G401 (cell line): ENCODE measurements around the gene SLC19A1. TPM values are rescaled to one million over a fixed set of nuclear protein-coding genes. Genes with fewer than 3 reads are reported as not detected.

Experiments used
- DNase-seq: peaks from one replicate; pipeline ENCODE4 v3.0.0-alpha.2; 2015; ENCODE audit warnings: low spot score
- in situ Hi-C: cut with HindIII; loops from 2 replicates; pipeline ENCODE4 v1.10.0; 2016; ENCODE audit warnings: low sequenced_read_pairs, mixed read lengths
- total RNA-seq: library from RNA; depleted of rRNA; stranded (reverse); fragments of >200 nt; shearing (Covaris generic); gene quantifications from 2 replicates; pipeline ENCODE4 v1.2.3, GENCODE V29; 2014

SLC19A1 gene
- total RNA-seq, 1 experiment from 2014 or later = 15.4 TPM

DNA sequence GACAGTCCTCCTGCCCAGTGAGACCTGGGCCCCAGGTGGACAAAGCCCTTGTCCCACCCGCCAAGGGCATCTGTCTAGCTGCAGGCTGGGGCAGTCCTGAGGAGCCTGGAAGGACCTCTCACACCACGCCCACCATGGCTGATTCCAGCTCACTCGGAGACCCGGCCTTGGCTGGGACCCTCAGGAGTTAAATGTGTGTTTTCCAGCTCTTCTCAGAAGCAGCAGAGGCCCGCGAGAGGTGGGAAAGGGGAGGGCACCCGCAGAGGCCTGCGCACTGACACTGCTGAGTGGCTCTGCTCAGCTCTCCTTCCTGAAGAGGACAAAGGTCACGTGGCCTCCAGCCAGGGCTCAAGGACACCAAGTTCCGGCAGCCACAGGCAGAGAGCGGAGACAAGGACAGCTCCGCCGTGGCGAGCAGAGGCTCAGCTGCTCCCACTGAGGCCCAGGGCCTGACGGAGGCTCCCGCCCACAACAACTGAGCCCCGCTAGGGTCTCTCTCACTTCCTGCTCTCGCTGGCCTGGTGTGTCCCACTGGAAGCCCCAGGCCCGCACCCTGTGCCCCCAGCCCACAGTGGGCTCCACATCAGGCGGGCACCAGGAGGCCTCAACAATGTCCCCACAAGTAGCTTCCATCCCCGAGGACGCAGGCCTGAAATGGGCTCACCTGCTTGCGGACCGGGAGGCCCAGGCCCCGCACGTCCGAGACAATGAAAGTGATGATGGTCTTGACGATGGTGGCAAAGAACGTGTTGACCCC is 16.9 kb downstream of the SLC19A1 start:
- DNase-seq = no peak

DNA sequence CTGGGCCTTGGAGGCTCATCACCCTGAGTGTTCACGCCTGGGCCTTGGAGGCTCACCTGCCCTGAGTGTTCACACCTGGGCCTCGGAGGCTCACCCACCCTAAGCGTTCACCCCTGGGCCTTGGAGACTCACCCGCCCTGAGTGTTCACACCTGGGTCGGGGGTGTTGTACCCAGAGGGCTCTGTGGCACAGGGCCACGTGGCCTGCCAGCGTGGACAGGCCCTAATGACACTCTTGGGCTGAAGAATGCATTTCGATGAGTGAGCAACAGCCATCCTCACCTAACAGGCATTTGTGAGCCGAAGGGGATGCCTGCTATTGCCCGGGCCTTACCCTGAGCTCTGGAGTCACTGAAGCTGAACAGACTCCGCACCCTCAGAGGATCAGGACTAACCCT is 17.5 kb downstream of the SLC19A1 start:
- in situ Hi-C loops = no loop called here
- DNase-seq = no peak

More for the DNA sequence above, 16.9 kb downstream of the SLC19A1 start:
- in situ Hi-C loops = no loop called here

DNA sequence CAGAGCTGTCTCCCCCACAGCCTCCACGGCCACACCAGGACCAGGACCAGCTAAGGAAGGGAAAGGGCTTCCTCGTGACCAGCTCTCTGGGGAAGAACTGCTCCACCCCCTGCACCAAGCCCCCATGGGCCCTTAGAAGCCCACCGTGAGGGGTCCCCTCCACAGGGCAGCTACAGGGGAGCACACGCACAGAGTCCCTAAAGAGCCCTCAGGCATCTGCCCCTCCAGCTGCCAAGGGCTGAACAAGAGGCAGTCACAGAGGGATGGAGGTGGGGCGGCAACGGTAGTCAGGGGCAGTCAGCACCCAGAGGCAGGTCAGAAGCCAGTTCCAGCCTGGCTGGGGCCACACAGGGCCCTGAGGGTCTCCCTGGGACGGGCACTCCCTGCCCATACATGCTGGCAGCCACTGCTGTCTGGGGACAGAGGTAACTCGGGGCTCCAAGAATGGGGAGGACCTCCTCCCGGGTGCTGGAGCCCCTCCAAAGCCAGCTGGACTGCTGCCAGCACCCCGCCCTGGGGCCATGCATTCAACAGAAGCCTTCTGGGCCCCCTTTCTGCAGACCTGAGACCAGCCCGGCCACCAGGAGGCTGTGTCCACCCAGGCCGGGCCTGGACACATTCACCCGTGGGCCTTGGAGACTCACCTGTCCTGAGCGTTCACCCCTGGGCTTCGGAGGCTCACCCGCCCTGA is 18.7 kb downstream of the SLC19A1 start:
- in situ Hi-C loops = no loop called here
- DNase-seq = no peak

DNA sequence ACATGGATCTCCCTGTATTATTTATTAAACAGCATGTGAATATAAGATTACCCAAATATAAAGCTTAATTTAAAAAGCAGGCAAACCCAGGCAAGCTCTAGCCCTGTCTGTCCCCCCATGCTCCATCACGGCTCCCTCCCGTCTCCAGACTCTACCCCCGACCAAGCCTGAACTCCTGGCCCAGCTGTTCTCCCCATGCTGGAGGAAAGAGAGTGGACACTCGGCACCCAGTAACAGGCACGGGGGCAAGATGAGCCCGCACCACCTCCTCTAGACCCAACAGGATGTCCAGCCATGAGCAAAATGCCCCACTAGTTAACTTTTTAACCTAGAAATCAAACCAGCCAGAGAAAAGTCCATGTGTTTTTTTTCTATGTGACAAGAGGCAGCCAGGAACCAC is 19.3 kb downstream of the SLC19A1 start:
- in situ Hi-C loops = no loop called here
- no peak for DNase-seq

DNA sequence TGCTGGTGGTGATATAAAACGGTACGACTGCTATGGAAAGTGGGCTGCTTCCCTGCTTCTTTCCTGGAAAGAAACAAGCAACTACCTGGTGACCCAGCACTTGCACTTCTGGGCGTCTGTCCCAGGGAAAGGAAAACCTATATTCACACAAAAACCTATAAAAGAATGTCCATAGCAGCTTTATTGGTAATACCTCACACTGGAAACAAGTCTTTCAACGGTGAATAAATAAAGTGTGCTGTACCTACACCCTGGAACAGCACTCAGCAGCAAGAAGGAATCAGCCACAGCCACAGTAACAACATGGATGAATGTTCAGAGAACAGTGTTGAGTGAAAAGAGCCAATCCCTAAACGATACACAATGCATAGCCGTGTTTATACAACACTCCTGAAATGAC is 19.9 kb downstream of the SLC19A1 start:
- in situ Hi-C loops = no loop called here

DNA sequence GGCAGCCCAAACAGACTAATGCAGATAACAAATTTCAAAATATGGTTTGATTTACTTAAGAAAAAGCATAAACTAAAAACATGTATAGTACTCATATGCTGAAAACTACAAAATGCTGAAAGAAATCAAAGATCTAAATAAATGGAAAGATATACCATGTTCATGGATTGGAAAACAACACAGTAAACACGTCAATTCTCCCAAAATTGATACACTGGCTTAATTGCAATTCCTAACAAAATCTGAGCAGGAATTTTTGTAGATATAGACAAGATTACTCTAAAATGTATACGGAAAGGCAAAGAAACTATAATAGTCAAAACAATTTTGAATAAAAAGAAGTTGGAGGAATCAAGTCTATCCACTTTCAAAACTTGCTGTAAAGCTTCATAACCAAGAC is 21.0 kb downstream of the SLC19A1 start:
- DNase-seq = no peak
- in situ Hi-C loops = no loop called here

More for the DNA sequence above, 19.9 kb downstream of the SLC19A1 start:
- no peak for DNase-seq

DNA sequence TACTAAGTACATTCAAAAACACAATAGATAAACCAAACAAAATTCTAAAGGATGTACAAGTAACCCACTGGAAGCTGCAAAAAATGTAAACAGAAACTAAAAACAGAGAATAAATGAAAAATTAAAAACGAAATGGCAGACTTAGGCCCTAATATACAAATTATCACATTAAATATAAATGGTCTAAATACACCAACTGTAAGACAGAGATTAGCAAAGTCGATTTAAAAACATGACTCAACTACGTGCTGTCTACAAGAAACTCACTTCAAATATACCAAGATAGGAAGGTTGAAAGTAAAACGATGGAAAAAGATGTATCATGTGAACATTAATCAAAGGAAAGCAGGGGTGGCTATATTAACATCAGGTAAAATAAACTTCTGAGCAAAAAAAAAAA is 23.1 kb downstream of the SLC19A1 start:
- no peak for DNase-seq
- in situ Hi-C loops = no loop called here

DNA sequence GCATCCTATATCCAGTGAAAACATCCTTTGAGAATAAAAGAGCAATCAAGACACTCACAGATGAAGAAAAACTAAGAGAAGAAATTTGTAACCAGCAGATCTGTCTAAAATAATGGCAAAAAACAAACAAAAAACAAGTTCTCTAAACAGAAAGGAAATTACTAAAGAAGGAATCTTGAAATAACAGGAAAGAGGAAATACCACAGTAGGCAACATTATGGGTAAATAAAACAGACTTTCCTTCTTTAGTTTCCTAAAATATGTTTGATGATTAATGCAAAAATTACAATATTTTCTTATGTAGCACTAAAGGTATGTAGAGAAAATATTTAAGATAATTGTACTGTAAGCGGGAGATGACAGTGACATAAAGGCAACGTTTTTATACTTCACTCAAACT is 23.5 kb downstream of the SLC19A1 start:
- DNase-seq = no peak
- in situ Hi-C loops = no loop called here

DNA sequence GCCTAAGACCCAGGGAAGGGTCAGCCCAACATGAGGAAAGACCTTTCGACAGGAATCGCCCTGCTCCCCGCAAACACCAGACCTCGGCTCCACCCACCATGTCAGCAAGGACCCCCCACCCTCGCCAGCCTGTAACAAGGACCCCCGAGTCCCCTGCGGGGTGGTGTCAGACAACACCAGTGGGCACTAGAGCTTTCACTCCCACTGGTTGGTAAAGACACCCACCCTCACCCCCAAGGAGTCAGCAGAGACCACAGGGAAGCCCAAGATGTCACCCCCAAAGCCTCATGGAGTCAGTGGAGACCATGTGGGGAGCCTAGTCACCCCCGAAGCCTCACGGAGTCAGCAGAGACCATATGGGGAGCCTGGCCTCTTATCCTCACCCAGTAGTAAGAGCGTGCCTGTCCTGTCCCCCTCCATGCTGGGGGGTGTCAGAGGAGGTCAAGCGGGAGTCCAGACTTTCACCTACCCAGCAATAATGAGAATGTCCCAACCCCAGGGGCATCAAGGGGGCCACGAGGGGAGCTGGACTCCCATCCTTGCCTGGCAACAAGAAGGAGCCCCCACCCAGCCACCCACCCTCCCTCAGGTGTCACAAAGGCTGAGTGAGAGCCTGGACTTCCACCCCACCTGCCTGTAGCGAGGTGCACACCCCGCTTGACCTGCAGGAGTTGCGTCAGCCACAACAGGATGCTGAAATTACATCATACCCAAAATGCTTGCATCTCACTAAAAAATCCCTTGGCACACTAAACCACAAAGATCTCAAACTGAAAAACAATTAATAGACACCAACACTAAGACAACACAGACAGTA is 24.8 kb downstream of the SLC19A1 start:
- in situ Hi-C loops = no loop called here
- no peak for DNase-seq

DNA sequence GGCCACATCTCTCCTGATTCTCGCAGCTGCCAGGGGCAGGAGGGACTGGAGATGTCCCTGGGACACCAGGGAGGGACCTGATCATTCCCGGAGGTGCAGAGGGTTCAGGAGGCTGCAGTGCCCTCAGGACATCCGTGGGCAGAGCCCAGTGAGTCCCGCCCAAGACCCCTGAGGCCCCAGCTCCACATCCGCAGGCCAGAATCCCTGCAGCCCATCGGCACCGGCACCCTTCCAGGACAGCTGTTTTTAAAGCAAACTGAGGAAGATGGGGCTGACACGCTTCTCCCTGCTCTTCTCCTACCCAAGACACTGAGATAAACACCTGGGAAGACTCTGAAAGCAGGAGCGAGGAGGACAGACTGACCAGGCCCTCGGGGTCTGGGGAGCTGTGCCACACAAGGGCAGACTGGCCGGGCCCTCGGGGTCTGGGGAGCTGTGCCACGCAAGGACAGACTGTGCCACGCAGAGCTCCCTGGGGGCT is 25.5 kb downstream of the SLC19A1 start:
- DNase-seq = no peak
- in situ Hi-C loops = no loop called here

DNA sequence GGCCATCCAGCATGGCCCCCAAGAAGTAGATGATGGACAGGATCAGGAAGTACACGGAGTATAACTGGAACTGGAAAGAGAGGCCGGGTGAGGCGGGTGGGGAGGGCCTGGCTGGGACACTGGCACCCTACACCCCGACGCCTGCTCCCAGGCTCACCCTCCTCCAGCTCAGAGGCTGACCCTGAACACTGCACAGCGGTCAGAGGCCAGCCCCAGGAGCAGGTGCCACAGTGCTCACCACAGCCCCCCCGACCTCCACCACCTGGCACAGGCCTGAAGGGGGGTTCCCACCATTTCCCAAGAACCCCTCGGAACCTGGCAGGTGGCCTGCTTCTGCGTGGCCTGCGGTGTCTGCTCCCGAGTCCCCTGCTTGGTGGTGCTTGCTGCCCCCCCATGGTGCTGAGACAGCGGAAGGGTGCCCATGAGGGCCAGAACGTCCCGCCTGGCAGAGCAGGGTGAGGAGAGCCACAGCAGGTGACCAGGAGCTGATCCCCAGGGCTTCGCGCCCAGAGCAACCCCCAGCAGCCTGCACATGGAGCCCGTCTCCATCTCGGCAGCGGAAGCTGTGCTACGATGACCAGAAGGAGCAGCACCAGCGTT is 26.1 kb downstream of the SLC19A1 start:
- in situ Hi-C loops = no loop called here

DNA sequence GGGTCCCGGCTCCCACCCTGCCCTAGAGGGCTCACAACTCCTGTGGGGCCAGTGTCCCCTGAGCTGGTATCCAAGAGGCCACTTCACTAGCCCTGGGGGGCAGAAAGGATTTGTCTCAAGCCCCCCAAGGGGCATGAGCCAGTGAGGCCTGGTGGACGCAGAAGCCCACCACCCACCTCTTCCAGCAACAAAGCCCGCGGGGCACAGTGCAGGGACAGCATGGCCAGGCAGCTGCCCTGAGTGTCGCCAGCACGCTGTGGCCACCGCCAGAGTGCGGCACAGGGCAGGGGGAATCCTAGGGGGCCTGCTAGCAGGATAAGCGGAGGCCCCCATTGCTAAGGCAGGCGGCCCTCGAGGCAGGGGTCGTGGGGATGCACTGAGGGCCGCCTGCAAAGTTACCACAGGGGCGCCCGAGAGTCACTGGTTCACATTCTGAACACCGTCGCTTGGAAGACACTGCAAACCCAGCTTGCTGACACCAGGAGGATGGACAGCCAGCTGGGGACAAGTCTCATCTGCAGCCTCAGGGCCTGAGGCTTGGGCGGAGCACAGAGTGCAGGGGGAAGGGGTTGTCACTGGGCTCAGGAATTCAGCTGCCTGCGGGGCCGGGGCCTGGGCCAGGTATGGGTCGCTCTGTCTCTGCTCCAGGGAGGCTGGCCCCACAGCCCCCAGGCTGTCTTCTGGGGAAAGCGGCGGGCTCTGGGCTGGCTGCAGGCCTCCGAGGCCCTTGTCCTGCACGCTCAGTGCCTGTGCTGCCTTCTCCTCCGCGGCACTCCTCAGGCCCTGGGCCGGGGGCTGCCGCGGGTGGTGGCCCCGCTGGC is 26.8 kb downstream of the SLC19A1 start:
- in situ Hi-C loops = no loop called here
- no peak for DNase-seq

More for the DNA sequence above, 26.1 kb downstream of the SLC19A1 start:
- no peak for DNase-seq

DNA sequence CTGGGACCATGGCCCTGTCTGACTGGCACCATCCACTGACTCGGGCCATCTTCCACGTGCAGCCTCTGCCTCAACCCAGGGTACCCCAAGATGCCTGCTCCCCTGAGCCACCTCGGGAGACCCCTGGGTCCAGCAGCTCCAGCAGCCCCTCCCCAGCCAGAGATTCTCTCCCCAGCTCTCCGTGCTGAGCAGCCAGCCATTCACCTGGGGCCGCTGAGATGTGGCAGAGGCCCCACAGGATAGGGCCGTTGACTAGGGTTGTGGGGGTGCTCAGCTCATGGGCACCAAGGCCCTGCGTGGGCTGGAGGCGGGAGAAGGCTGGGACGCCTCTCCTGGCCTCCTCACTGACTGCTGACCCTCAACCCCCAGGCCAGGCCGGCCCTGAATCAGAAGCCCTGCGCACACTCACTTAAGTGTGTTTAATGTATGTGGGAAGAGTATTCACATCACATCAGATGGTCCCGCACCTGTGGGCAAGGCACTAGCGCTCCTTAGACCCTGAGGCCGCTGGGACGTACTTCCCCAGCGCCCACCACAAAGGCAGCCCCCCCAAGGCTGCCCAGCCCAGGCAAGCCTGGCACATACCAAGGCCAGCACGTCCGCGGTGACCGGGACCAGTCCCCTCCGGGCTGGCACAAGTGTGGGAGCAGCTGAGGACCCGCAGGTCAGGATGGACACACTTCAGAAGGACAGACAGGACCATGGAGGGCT is 27.8 kb downstream of the SLC19A1 start:
- in situ Hi-C loops = no loop called here
- no peak for DNase-seq

DNA sequence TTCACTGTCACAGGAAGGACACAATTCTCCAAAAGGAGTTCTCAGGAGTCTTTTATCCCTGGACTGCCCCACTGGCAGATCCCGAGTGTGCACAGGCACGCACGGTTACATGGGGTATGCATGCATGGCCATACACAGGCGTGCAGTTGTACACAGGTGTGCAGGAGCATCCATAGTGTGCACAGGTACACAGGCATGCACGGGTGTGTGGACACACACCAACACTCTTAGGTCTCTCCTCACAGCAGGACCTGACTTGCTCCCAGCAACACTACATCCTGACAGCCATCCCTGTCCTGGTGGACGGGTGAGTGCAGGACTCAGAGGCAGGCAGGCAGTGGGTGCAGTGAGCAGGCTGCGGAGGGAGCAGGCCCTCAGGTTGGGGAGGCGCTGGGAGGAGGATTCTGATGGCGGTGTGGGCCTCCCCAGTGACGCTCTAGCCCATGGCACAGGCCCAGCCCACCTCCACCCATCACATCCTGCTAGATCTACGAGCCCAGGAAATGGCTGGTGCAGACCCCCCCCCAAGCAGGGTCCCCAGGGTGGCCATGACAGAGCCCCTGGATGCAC is 28.4 kb downstream of the SLC19A1 start:
- in situ Hi-C loops = no loop called here
- DNase-seq = no peak

DNA sequence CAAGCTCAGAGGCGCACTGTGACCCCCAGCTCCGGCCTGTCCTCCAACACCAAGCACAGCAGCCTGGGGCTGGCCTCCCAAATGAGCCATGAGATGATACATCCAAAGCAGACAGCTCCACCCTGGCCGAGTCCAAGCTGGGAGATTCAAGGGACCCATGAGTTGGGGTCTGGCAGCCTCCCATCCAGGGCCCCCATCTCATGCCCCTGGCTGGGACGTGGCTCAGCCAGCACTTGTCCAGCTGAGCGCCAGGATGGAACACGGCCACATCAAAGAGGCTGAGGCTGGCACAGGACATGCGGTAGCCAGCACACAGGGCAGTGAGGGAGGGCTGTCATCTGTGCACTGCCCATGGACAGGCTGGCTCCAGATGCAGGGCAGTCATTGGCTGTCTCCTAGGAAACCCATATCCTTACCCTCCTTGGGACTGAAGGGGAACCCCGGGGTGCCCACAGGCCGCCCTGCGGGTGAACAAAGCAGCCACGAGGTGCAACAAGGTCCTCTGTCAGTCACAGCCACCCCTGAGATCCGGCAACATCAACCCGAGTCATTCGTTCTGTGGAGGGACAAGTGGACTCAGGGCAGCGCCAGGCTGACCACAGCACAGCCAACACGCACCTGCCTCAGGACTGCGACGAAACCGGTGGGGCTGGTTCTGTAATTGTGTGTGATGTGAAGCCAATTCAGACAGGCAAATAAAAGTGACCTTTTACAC is 29.1 kb downstream of the SLC19A1 start:
- DNase-seq = no peak
- in situ Hi-C loops = no loop called here

DNA sequence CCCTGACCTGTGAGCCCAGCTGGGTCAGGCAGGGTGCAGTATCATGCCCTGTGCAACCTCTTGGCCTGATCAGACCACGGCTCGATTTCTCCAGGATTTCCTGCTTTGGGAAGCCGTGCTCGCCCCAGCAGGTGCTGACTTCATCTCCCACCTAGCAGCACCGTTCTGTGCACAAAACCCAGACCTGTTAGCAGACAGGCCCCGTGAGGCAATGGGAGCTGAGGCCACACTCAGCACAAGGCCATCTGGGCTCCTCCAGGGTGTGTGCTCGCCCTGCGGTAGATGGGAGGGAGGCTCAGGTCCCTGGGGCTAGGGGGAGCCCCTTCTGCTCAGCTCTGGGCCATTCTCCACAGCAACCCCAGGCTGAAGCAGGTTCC is 29.6 kb downstream of the SLC19A1 start:
- DNase-seq = no peak
- in situ Hi-C loops = no loop called here
